Measurements from ENCODE around the gene HIVEP3. TPM values are rescaled to one million over a fixed set of nuclear protein-coding genes. Genes with fewer than 3 reads are reported as not detected.

The HIVEP3 gene
- total RNA-seq, 1 experiment from 2014 or later, result 1.4 TPM

DNA sequence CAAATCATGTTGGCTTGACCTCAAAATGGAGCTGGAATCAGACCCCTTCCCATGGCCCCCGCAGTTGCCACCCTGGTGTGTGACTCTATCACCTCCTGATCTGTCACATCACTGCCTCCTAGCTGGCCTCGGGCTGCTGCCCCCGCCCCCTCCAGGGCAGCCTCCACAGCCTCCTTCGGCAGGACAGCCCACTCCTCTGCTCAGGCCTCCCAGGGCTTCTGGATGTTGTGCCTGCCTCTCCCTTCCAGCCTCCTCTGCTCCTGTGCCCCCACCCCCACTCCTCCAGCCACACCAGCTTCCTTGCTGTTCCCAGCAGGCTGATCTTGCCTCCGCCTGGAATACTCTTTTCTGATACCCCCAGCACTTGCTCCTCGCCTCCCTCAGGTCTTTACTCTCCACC is 299.9 kb downstream of the HIVEP3 start:
- TF ChIP-seq, protein P1, sequence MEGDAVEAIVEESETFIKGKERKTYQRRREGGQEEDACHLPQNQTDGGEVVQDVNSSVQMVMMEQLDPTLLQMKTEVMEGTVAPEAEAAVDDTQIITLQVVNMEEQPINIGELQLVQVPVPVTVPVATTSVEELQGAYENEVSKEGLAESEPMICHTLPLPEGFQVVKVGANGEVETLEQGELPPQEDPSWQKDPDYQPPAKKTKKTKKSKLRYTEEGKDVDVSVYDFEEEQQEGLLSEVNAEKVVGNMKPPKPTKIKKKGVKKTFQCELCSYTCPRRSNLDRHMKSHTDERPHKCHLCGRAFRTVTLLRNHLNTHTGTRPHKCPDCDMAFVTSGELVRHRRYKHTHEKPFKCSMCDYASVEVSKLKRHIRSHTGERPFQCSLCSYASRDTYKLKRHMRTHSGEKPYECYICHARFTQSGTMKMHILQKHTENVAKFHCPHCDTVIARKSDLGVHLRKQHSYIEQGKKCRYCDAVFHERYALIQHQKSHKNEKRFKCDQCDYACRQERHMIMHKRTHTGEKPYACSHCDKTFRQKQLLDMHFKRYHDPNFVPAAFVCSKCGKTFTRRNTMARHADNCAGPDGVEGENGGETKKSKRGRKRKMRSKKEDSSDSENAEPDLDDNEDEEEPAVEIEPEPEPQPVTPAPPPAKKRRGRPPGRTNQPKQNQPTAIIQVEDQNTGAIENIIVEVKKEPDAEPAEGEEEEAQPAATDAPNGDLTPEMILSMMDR (conservative IDR thresholded peaks at IDR 0.05), result no peak
- no peak overlapping the region for H4K5ac ChIP-seq (ENCODE audit: insufficient read length, low read depth, low read length)
- H2AK5ac ChIP-seq (ENCODE audit: insufficient read length, low read length), result no peak overlapping the region
- no peaks in the 10 kb centered on the region for H3K36me3 Mint-ChIP-seq (ENCODE audit: insufficient read depth in 1 of 3, low read depth in 3 of 3)
- no peaks in the 10 kb centered on the region for H3K23me2 ChIP-seq (ENCODE audit: insufficient read length, low read depth, low read length, poor library complexity, severe bottlenecking)
- H3K27me3 Mint-ChIP-seq (ENCODE audit: low read depth), result no peaks in the 10 kb centered on the region
- no peak overlapping the region for H2BK120ac ChIP-seq (ENCODE audit: low read depth, low read length, poor library complexity, severe bottlenecking)
- H2BK20ac ChIP-seq (ENCODE audit: low read depth, low read length, poor library complexity, severe bottlenecking), result no peak overlapping the region
- H2BK5ac ChIP-seq (ENCODE audit: insufficient read length, low read length), result no peak overlapping the region
- H4K8ac ChIP-seq (replicated peaks; ENCODE audit: insufficient read length, low read depth, low read length), result no peak overlapping the region
- no peak overlapping the region for H3K4ac ChIP-seq (ENCODE audit: low read depth, low read length)
- H3K18ac ChIP-seq (ENCODE audit: insufficient read length, low read depth, low read length), result no peak overlapping the region
- no peak overlapping the region for H2BK15ac ChIP-seq (ENCODE audit: low read depth, low read length)
- peaks cover 29% of the 10 kb centered on the region in 2 experiments for H3K4me1 Mint-ChIP-seq
- H3K27me3 ChIP-seq (ENCODE audit: insufficient read depth, low read length), result no peaks in the 10 kb centered on the region
- no peak overlapping the region for H4K91ac ChIP-seq (ENCODE audit: insufficient read length, low read depth, low read length)
- no peaks in the 10 kb centered on the region for H3K9me3 Mint-ChIP-seq
- peak overlapping the region; percentile 41; the same call in 1 of the 2 replicates for H3K14ac ChIP-seq (ENCODE audit: insufficient read depth, low read length)
- H2AFZ ChIP-seq (ENCODE audit: low read length), result no peak overlapping the region
- no peak overlapping the region for H3K4me2 ChIP-seq (ENCODE audit: insufficient read depth, insufficient read length, low read length)
- H3K56ac ChIP-seq (ENCODE audit: insufficient read length, low read depth, low read length), result no peak overlapping the region
- WGBS (ENCODE audit: extremely low coverage, insufficient read length, low lambda C conversion rate), result no CpG with 5 or more reads among the region's 6 CpGs
- H2BK12ac ChIP-seq (ENCODE audit: insufficient read length, low read depth, low read length), result no peak overlapping the region
- no peak for DNase-seq
- H3K27ac Mint-ChIP-seq, result 0 out of 7 replicates have a peak overlapping the region, but pooled peaks of 1 of the 3 experiments have one; percentile 21
- H3K4me1 ChIP-seq (ENCODE audit: insufficient read depth, low read length), result peaks cover 4% of the 10 kb centered on the region; the same call in 1 of the 2 replicates
- no peak overlapping the region for H3K23ac ChIP-seq (ENCODE audit: insufficient read length, low read depth, low read length)
- H3K4me3 Mint-ChIP-seq, result no peak overlapping the region; a peak in 1 of 5 replicates
- H4K20me1 ChIP-seq (ENCODE audit: control insufficient read depth, insufficient read depth, insufficient read length), result no peaks in the 10 kb centered on the region
- H3T11ph ChIP-seq (ENCODE audit: low read length), result no peak overlapping the region
- H3K27ac ChIP-seq (ENCODE audit: insufficient read length, low read depth, low read length), result no peak overlapping the region
- no peaks in the 10 kb centered on the region for H3K79me2 ChIP-seq (ENCODE audit: insufficient read depth, low read length)
- H3K9me3 ChIP-seq (ENCODE audit: control insufficient read depth, low read depth, low read length), result no peaks in the 10 kb centered on the region
- H3K79me1 ChIP-seq (ENCODE audit: insufficient read depth, low read depth, low read length, poor library complexity, severe bottlenecking), result no peaks in the 10 kb centered on the region
- no peak overlapping the region for H3K9ac ChIP-seq (ENCODE audit: extremely low read depth, insufficient read length, low read length)

All from H9 (cell line).